Activated T-cell treated with anti-CD3 and anti-CD28 coated beads, Interleukin-2, amount 50 U/mL, for 24 hours (primary cell): ENCODE results near the gene PDE7B.
"Not testable (repeated sequence)": the region's sequence is repeated elsewhere in the genome, so short reads cannot be mapped to it uniquely, and the experiment has no call there.

ENCODE experiments used
- DNase-seq: peaks from one replicate; pipeline ENCODE4 v3.0.0-alpha.2; 2020
- H3K27ac Mint-ChIP-seq: 2 replicates; pipeline ENCODE4 v1.8.0; 2020; ENCODE audit warnings: mild to moderate bottlenecking, mixed read lengths
- H3K27me3 Mint-ChIP-seq: 2 replicates; pipeline ENCODE4 v1.8.0; 2020; ENCODE audit warnings: mixed read lengths
- H3K36me3 Mint-ChIP-seq: 2 replicates; pipeline ENCODE4 v1.8.0; 2020; ENCODE audit warnings: low read depth, mixed read lengths
- H3K4me1 Mint-ChIP-seq: 2 replicates; pipeline ENCODE4 v1.8.0; 2020; ENCODE audit warnings: low read depth, mixed read lengths
- H3K4me3 Mint-ChIP-seq: 2 replicates; pipeline ENCODE4 v1.8.0; 2020; ENCODE audit warnings: mild to moderate bottlenecking, moderate library complexity, mixed read lengths
- H3K9me3 Mint-ChIP-seq: 2 replicates; pipeline ENCODE4 v1.8.0; 2020; ENCODE audit warnings: mixed read lengths

PDE7B gene

GRCh38 chr6:136094812-136095211 is 243.3 kb downstream of the PDE7B start:
- H3K27me3 Mint-ChIP-seq, result no peaks in the 10 kb centered on the region
- H3K9me3 Mint-ChIP-seq, result peaks cover 8% of the 10 kb centered on the region
- H3K4me1 Mint-ChIP-seq, result no peaks in the 10 kb centered on the region
- H3K27ac Mint-ChIP-seq, result no peak overlapping the region
- no peak overlapping the region for H3K4me3 Mint-ChIP-seq
- no peaks in the 10 kb centered on the region for H3K36me3 Mint-ChIP-seq
- no peak for DNase-seq

GRCh38 chr6:136095986-136096385 is 244.5 kb downstream of the PDE7B start:
- Mint-ChIP-seq H3K27me3 (no peaks in the 10 kb centered on the region), H3K36me3 (no peaks in the 10 kb centered on the region), H3K4me1 (no peaks in the 10 kb centered on the region), H3K27ac (no peak overlapping the region), H3K9me3 (peaks cover 8% of the 10 kb centered on the region), H3K4me3 (no peak overlapping the region)
- no peak for DNase-seq

- no peak overlapping the region for H3K4me3 Mint-ChIP-seq
- no peak overlapping the region for H3K27ac Mint-ChIP-seq
- H3K4me1 Mint-ChIP-seq, result no peaks in the 10 kb centered on the region
- peaks cover 6% of the 10 kb centered on the region for H3K27me3 Mint-ChIP-seq
- H3K9me3 Mint-ChIP-seq, result no peaks in the 10 kb centered on the region
- DNase-seq, result no peak
- H3K36me3 Mint-ChIP-seq, result no peaks in the 10 kb centered on the region
Measured at GRCh38 chr6:136102991-136103688, 251.6 kb downstream of the PDE7B start.

- H3K27ac Mint-ChIP-seq, result no peak overlapping the region
- no peaks in the 10 kb centered on the region for H3K36me3 Mint-ChIP-seq
- peaks cover 6% of the 10 kb centered on the region for H3K27me3 Mint-ChIP-seq
- no peak overlapping the region for H3K4me3 Mint-ChIP-seq
- DNase-seq, result no peak
- H3K9me3 Mint-ChIP-seq, result no peaks in the 10 kb centered on the region
- H3K4me1 Mint-ChIP-seq, result no peaks in the 10 kb centered on the region
Measured at GRCh38 chr6:136103763-136104311, 252.3 kb downstream of the PDE7B start.

GRCh38 chr6:136104556-136104955 is 253.1 kb downstream of the PDE7B start:
- peaks cover 6% of the 10 kb centered on the region for H3K27me3 Mint-ChIP-seq
- no peaks in the 10 kb centered on the region for H3K36me3 Mint-ChIP-seq

GRCh38 chr6:136105797-136106196 is 254.3 kb downstream of the PDE7B start:
- H3K27ac Mint-ChIP-seq, H3K9me3 Mint-ChIP-seq, DNase-seq, H3K4me1 Mint-ChIP-seq, H3K4me3 Mint-ChIP-seq, H3K36me3 Mint-ChIP-seq, H3K27me3 Mint-ChIP-seq: not testable (repeated sequence)

More at GRCh38 chr6:136104556-136104955, 253.1 kb downstream of the PDE7B start:
- Mint-ChIP-seq H3K9me3 (no peaks in the 10 kb centered on the region), H3K4me3 (no peak overlapping the region), H3K27ac (no peak overlapping the region), H3K4me1 (no peaks in the 10 kb centered on the region)
- DNase-seq, result no peak

GRCh38 chr6:136108361-136108945 is 257.0 kb downstream of the PDE7B start:
- Mint-ChIP-seq H3K9me3 (no peaks in the 10 kb centered on the region), H3K27me3 (peaks cover 6% of the 10 kb centered on the region), H3K27ac (no peak overlapping the region), H3K4me3 (no peak overlapping the region), H3K36me3 (no peaks in the 10 kb centered on the region), H3K4me1 (no peaks in the 10 kb centered on the region)
- no peak for DNase-seq

- DNase-seq, result no peak
- no peaks in the 10 kb centered on the region for H3K4me1 Mint-ChIP-seq
- H3K27me3 Mint-ChIP-seq, result peaks cover 2% of the 10 kb centered on the region
- H3K36me3 Mint-ChIP-seq, result no peaks in the 10 kb centered on the region
- no peaks in the 10 kb centered on the region for H3K9me3 Mint-ChIP-seq
- H3K4me3 Mint-ChIP-seq, result no peak overlapping the region
- no peak overlapping the region for H3K27ac Mint-ChIP-seq
Measured at GRCh38 chr6:136111831-136112230, 260.3 kb downstream of the PDE7B start.

GRCh38 chr6:136112262-136112661 is 260.8 kb downstream of the PDE7B start:
- Mint-ChIP-seq H3K36me3 (no peaks in the 10 kb centered on the region), H3K9me3 (no peaks in the 10 kb centered on the region), H3K4me3 (no peak overlapping the region), H3K4me1 (no peaks in the 10 kb centered on the region), H3K27ac (no peak overlapping the region), H3K27me3 (peaks cover 2% of the 10 kb centered on the region)
- no peak for DNase-seq

- H3K9me3 Mint-ChIP-seq, result no peaks in the 10 kb centered on the region
- no peak overlapping the region for H3K27ac Mint-ChIP-seq
- no peaks in the 10 kb centered on the region for H3K36me3 Mint-ChIP-seq
- no peak for DNase-seq
- H3K4me3 Mint-ChIP-seq, result no peak overlapping the region
- no peaks in the 10 kb centered on the region for H3K4me1 Mint-ChIP-seq
- peaks cover 5% of the 10 kb centered on the region for H3K27me3 Mint-ChIP-seq
Measured at GRCh38 chr6:136113736-136114173, 262.3 kb downstream of the PDE7B start.

- no peaks in the 10 kb centered on the region for H3K9me3 Mint-ChIP-seq
- H3K4me3 Mint-ChIP-seq, result no peak overlapping the region
- no peak for DNase-seq
- no peaks in the 10 kb centered on the region for H3K4me1 Mint-ChIP-seq
- peaks cover 5% of the 10 kb centered on the region for H3K27me3 Mint-ChIP-seq
- no peak overlapping the region for H3K27ac Mint-ChIP-seq
- H3K36me3 Mint-ChIP-seq, result no peaks in the 10 kb centered on the region
Measured at GRCh38 chr6:136114661-136115060, 263.2 kb downstream of the PDE7B start.

- Mint-ChIP-seq H3K27ac (no peak overlapping the region), H3K4me3 (no peak overlapping the region), H3K4me1 (no peaks in the 10 kb centered on the region), H3K36me3 (no peaks in the 10 kb centered on the region), H3K27me3 (peaks cover 5% of the 10 kb centered on the region), H3K9me3 (no peaks in the 10 kb centered on the region)
- DNase-seq, result no peak
Measured at GRCh38 chr6:136115941-136116340, 264.4 kb downstream of the PDE7B start.

- Mint-ChIP-seq H3K27ac (no peak overlapping the region), H3K9me3 (no peaks in the 10 kb centered on the region), H3K27me3 (peaks cover 3% of the 10 kb centered on the region), H3K4me3 (no peak overlapping the region), H3K36me3 (no peaks in the 10 kb centered on the region), H3K4me1 (no peaks in the 10 kb centered on the region)
- DNase-seq, result no peak
Measured at GRCh38 chr6:136117081-136117480, 265.6 kb downstream of the PDE7B start.

- Mint-ChIP-seq H3K27ac (no peak overlapping the region), H3K36me3 (no peaks in the 10 kb centered on the region), H3K4me3 (no peak overlapping the region), H3K9me3 (no peaks in the 10 kb centered on the region), H3K4me1 (no peaks in the 10 kb centered on the region), H3K27me3 (peaks cover 3% of the 10 kb centered on the region)
- DNase-seq, result no peak
Measured at GRCh38 chr6:136118787-136119186, 267.3 kb downstream of the PDE7B start.

- Mint-ChIP-seq H3K9me3 (no peaks in the 10 kb centered on the region), H3K4me3 (no peak overlapping the region)
Measured at GRCh38 chr6:136123468-136123867, 272.0 kb downstream of the PDE7B start.

More at GRCh38 chr6:136123468-136123867, 272.0 kb downstream of the PDE7B start:
- Mint-ChIP-seq H3K4me1 (no peaks in the 10 kb centered on the region), H3K27ac (no peak overlapping the region), H3K36me3 (no peaks in the 10 kb centered on the region), H3K27me3 (peaks cover 2% of the 10 kb centered on the region)
- DNase-seq, result no peak
